Ishikawa (cell line): ENCODE data around the gene METTL27.

Experiments
- CEBPB ChIP-seq: IDR thresholded peaks from 2 replicates; pipeline ENCODE4 v1.6.1; 2012
- CREB1 ChIP-seq: IDR thresholded peaks from 2 replicates; pipeline ENCODE4 v1.6.1; 2012; ENCODE audit warnings: low read depth
- EP300 ChIP-seq: IDR thresholded peaks from 2 replicates; pipeline ENCODE4 v1.6.1; 2012; ENCODE audit warnings: borderline replicate concordance
- FOXM1 ChIP-seq: IDR thresholded peaks from 2 replicates; pipeline ENCODE4 v1.6.1; 2012; ENCODE audit warnings: low read depth, borderline replicate concordance
- NFIC ChIP-seq: IDR thresholded peaks from 2 replicates; pipeline ENCODE4 v1.6.1; 2012
- RAD21 ChIP-seq: IDR thresholded peaks from 2 replicates; pipeline ENCODE4 v1.6.1; 2012; ENCODE audit warnings: low read depth
- TAF1 ChIP-seq: IDR thresholded peaks from 2 replicates; pipeline ENCODE4 v1.6.1; 2012; ENCODE audit warnings: low read depth, mild to moderate bottlenecking
- TCF12 ChIP-seq: IDR thresholded peaks from 2 replicates; pipeline ENCODE4 v1.6.1; 2012; ENCODE audit warnings: low read depth
- TEAD4 ChIP-seq: IDR thresholded peaks from 2 replicates; pipeline ENCODE4 v1.6.1; 2012
- YY1 ChIP-seq: IDR thresholded peaks from 2 replicates; pipeline ENCODE4 v1.6.1; 2012; ENCODE audit warnings: low read depth
- ZBTB7A ChIP-seq: IDR thresholded peaks from 2 replicates; pipeline ENCODE4 v1.6.1; 2012; ENCODE audit warnings: low read depth
- TF ChIP-seq, protein P1 (sequence below): IDR thresholded peaks from 2 replicates; pipeline ENCODE4 v1.6.1; 2012
- TF ChIP-seq, protein P2 (sequence below): IDR thresholded peaks from 2 replicates; pipeline ENCODE4 v1.6.1; 2012; ENCODE audit warnings: low read depth, mild to moderate bottlenecking

DNA sequence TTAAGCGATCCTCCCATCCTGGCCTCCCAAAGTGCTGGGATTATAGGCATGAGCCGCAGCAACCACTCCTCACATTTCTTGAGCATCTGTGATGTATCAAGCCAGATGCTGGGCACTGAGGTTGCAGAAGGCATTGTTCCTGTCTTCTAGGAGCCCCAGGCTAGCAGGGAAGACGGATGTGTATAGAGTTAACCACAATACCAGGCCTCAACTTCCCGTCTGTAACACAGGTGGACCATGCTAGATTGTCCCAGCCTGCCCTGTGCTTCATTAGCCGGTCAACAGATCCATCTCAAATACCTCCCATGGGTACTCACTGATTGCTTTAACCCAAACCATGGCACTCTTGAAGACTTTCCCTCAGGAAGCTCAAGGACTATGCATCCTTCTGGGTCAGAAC, 13.3 kb downstream of the METTL27 start:
- TF ChIP-seq FOXM1 (no peak), CREB1 (no peak), EP300 (no peak), RAD21 (no peak), CEBPB (no peak), TAF1 (no peak), ZBTB7A (no peak), NFIC (no peak), YY1 (no peak), TEAD4 (no peak), TCF12 (no peak)
- TF ChIP-seq, protein P1, sequence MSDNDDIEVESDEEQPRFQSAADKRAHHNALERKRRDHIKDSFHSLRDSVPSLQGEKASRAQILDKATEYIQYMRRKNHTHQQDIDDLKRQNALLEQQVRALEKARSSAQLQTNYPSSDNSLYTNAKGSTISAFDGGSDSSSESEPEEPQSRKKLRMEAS, result no peak
- TF ChIP-seq, protein P2, sequence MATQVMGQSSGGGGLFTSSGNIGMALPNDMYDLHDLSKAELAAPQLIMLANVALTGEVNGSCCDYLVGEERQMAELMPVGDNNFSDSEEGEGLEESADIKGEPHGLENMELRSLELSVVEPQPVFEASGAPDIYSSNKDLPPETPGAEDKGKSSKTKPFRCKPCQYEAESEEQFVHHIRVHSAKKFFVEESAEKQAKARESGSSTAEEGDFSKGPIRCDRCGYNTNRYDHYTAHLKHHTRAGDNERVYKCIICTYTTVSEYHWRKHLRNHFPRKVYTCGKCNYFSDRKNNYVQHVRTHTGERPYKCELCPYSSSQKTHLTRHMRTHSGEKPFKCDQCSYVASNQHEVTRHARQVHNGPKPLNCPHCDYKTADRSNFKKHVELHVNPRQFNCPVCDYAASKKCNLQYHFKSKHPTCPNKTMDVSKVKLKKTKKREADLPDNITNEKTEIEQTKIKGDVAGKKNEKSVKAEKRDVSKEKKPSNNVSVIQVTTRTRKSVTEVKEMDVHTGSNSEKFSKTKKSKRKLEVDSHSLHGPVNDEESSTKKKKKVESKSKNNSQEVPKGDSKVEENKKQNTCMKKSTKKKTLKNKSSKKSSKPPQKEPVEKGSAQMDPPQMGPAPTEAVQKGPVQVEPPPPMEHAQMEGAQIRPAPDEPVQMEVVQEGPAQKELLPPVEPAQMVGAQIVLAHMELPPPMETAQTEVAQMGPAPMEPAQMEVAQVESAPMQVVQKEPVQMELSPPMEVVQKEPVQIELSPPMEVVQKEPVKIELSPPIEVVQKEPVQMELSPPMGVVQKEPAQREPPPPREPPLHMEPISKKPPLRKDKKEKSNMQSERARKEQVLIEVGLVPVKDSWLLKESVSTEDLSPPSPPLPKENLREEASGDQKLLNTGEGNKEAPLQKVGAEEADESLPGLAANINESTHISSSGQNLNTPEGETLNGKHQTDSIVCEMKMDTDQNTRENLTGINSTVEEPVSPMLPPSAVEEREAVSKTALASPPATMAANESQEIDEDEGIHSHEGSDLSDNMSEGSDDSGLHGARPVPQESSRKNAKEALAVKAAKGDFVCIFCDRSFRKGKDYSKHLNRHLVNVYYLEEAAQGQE, result no peak
